ENCODE results near the gene FANCD2.
"Not testable (repeated sequence)": the region's sequence is repeated elsewhere in the genome, so short reads cannot be mapped to it uniquely, and the experiment has no call there.

Gene FANCD2

DNA sequence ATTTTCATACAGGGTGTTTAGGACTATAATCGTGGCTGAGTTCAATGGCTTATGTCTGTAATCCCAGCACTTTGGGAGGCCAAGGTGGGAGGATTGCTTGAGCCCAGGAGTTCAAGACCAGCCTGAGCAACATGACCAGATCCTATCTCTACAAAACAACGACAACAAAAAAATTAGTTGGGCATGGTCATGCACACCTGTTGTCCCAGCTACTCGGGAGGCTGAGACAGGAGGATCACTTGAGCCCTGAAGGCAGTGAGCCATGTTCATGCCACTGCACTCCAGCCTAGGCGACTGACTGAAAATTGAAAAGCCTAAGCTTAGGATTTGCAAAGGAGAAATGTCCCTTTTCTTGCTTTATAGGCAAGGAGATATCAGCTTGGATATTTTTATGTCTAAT, 90.7 kb downstream of the FANCD2 start:
- Histone ChIP-seq H3K4me1 (ENCODE audit: insufficient read depth, low read length) (peaks cover 12% of the 10 kb centered on the region), H3K27me3 (ENCODE audit: control insufficient read depth in 1 of 2, insufficient read depth in 2 of 2, low read length in 2 of 2) (no peaks in the 10 kb centered on the region), H3K9me3 (ENCODE audit: low read length) (no peaks in the 10 kb centered on the region), H3K4me3 (ENCODE audit: low read depth in 1 of 2, low read length in 2 of 2) (peak overlapping the region in 1 of 2 donors; percentile 78), H3K27ac (ENCODE audit: low read depth, low read length) (no peak overlapping the region), H3K9ac (ENCODE audit: low read length) (no peak overlapping the region), H3K36me3 (ENCODE audit: insufficient read depth, low read length) (peaks cover 3% of the 10 kb centered on the region)

DNA sequence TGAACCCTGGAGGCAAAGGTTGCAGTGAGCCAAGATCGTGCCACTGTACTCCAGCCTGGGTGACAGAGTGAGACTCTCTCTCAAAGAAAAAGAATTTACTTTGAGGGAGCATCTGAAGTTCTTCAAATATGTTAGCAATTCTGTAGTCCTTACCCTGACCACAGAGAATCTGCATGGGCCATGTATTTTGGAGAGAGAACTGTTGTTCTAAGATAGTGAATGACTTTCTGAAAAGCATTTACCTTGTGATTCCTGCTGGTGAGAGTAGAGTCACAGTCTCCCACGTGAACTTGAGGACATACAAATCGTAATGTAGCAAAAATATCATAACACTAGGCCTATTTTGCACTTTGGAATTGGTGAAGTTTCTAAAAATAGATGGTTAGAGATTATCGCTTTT, 93.1 kb downstream of the FANCD2 start:
- Histone ChIP-seq H3K36me3 (ENCODE audit: insufficient read depth, low read length) (peaks cover 3% of the 10 kb centered on the region), H3K4me3 (ENCODE audit: low read depth in 1 of 2, low read length in 2 of 2) (no peak overlapping the region), H3K9me3 (ENCODE audit: low read length) (no peaks in the 10 kb centered on the region), H3K9ac (ENCODE audit: low read length) (no peak overlapping the region), H3K27ac (ENCODE audit: low read depth, low read length) (no peak overlapping the region), H3K27me3 (ENCODE audit: control insufficient read depth in 1 of 2, insufficient read depth in 2 of 2, low read length in 2 of 2) (no peaks in the 10 kb centered on the region), H3K4me1 (ENCODE audit: insufficient read depth, low read length) (peaks cover 12% of the 10 kb centered on the region)

DNA sequence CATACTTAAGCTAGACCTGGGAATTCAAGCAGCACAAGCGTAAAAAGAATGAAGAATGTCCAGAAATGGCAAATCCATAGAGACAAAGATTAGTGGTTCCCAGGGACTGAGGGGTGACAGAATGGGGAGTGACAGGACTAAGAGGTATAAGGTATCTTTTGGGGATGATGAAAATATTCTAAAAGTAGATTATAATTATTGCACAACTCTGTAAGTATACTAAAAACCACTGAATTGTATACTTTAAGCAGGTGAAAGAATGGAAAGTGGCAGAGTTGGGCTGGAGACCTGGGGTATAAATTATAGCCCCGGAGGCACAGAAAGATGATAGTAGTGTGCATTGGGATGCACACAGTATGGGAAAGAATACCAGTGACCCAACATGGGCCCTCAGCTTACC, 94.8 kb downstream of the FANCD2 start:
- H3K4me3 ChIP-seq (ENCODE audit: low read depth in 1 of 2, low read length in 2 of 2), result no peak overlapping the region
- no peak overlapping the region for H3K9ac ChIP-seq (ENCODE audit: low read length)
- peaks cover 12% of the 10 kb centered on the region for H3K4me1 ChIP-seq (ENCODE audit: insufficient read depth, low read length)
- H3K27me3 ChIP-seq (ENCODE audit: control insufficient read depth in 1 of 2, insufficient read depth in 2 of 2, low read length in 2 of 2), result no peaks in the 10 kb centered on the region
- no peak overlapping the region for H3K27ac ChIP-seq (ENCODE audit: low read depth, low read length)
- no peaks in the 10 kb centered on the region for H3K9me3 ChIP-seq (ENCODE audit: low read length)
- H3K36me3 ChIP-seq (ENCODE audit: insufficient read depth, low read length), result peaks cover 12% of the 10 kb centered on the region

DNA sequence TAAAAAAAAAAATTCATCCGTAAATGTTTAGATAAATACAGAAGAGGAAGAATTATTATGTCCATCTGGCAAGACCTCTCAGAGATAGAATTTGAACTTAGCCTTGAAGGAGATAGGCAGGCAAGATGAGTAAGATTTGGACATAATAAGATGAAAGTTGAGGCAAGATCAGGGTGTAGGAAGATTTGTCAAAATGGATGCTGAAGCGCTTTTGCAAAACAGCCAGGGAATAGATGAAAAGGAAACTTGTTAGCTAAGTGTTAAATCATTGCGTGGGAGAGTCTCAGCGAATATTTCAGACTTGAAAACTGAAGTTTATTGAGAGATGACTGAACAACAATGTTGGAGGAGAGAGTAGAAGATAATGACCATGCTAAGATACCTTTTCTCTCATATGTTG, 96.5 kb downstream of the FANCD2 start:
- Histone ChIP-seq H3K4me1 (ENCODE audit: insufficient read depth, low read length) (no peaks in the 10 kb centered on the region), H3K27me3 (ENCODE audit: control insufficient read depth in 1 of 2, insufficient read depth in 2 of 2, low read length in 2 of 2) (no peaks in the 10 kb centered on the region), H3K27ac (ENCODE audit: low read depth, low read length) (no peak overlapping the region), H3K9ac (ENCODE audit: low read length) (no peak overlapping the region), H3K4me3 (ENCODE audit: low read depth in 1 of 2, low read length in 2 of 2) (no peak overlapping the region), H3K9me3 (ENCODE audit: low read length) (no peaks in the 10 kb centered on the region), H3K36me3 (ENCODE audit: insufficient read depth, low read length) (peaks cover 28% of the 10 kb centered on the region)

DNA sequence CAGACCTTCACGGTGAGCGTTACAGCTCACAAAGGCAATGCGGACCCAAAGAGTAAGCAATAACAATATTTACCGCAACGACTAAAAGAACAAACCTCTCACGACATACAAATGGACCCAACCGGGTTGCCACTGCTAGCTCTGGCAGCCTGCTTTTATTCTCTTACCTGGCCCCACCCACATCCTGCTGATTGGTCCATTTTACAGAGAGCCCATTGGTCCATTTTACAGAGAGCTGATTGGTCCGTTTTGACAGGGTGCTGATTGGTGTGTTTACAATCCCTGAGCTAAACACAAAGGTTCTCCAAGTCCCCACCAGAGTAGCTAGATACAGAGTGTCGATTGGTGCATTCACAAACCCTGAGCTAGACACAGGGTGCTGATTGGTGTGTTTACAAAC, 109.6 kb downstream of the FANCD2 start:
- not testable (repeated sequence) for H3K27ac ChIP-seq (ENCODE audit: low read depth, low read length); H3K4me1 ChIP-seq (ENCODE audit: insufficient read depth, low read length); H3K4me3 ChIP-seq (ENCODE audit: low read depth in 1 of 2, low read length in 2 of 2); H3K9me3 ChIP-seq (ENCODE audit: low read length); H3K36me3 ChIP-seq (ENCODE audit: insufficient read depth, low read length); H3K27me3 ChIP-seq (ENCODE audit: control insufficient read depth in 1 of 2, insufficient read depth in 2 of 2, low read length in 2 of 2); H3K9ac ChIP-seq (ENCODE audit: low read length)

DNA sequence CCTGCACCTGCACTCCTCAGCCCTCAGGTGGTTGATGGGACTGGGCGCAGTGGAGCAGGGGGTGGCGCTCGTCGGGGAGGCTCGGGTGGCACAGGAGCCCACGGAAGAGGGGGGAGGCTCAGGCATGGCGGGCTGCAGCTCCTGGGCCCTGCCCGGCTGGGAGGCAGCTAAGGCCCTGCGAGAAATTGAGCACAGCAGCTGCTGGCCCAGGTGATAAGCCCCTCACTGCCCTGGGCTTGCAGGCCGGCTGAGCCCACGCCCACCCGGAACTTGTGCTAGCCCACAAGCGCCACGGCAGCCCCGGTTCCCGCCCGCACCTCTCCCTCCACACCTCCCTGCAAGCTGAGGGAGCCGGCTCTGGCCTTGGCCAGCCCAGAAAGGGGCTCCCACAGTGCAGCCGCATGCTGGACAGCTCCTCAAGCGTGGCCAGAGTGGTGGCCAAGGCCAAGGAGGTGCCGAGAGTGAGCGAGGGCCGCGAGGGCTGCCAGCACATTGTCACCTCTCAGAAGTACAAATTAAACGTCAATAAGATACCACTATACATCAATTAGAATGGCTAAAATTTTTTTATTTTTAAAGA, 110.3 kb downstream of the FANCD2 start:
- Histone ChIP-seq H3K9ac (ENCODE audit: low read length) (no peak overlapping the region), H3K27ac (ENCODE audit: low read depth, low read length) (no peak overlapping the region), H3K36me3 (ENCODE audit: insufficient read depth, low read length) (no peaks in the 10 kb centered on the region), H3K4me3 (ENCODE audit: low read depth in 1 of 2, low read length in 2 of 2) (no peak overlapping the region), H3K27me3 (ENCODE audit: control insufficient read depth in 1 of 2, insufficient read depth in 2 of 2, low read length in 2 of 2) (no peaks in the 10 kb centered on the region), H3K4me1 (ENCODE audit: insufficient read depth, low read length) (no peaks in the 10 kb centered on the region), H3K9me3 (ENCODE audit: low read length) (no peaks in the 10 kb centered on the region)

DNA sequence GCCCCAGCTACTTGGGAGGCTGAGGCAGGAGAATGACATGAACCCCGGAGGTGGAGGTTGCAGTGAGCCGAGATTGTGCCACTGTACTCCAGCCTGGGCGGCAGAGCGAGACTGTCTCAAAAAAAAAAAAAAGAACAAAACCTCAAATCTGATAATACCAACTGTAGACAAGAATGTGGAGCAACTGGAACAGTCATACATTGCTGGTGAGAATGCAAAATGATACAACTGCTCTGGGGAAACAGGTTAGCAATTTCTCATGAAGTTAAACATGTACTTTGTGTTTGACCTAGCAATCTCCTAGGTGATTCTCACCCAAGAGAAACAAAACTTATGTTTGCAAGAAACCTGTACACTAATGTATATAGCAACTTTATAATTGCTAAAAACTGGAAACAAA, 110.9 kb downstream of the FANCD2 start:
- no peak overlapping the region for H3K9ac ChIP-seq (ENCODE audit: low read length)

DNA sequence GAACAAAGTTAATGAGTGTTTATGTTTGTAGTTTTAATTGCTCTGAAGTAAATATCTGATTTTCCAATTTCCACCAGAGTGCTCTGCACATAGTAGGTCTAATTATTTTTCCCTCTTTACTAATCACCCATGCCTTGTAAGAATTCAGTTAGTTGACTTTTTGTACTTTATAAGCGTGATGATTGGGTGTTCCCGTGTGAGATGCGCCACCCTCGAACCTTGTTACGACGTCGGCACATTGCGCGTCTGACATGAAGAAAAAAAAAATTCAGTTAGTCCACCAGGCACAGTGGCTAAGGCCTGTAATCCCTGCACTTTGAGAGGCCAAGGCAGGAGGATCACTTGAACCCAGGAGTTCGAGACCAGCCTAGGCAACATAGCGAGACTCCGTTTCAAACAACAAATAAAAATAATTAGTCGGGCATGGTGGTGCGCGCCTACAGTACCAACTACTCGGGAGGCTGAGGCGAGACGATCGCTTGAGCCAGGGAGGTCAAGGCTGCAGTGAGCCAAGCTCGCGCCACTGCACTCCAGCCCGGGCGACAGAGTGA, 114.8 kb downstream of the FANCD2 start:
- no peaks in the 10 kb centered on the region for H3K27me3 ChIP-seq (ENCODE audit: control insufficient read depth in 1 of 2, insufficient read depth in 2 of 2, low read length in 2 of 2)
- no peak overlapping the region for H3K9ac ChIP-seq (ENCODE audit: low read length)
- peak overlapping the region; percentile 61 to 71 for H3K4me3 ChIP-seq (ENCODE audit: low read depth in 1 of 2, low read length in 2 of 2)
- no peaks in the 10 kb centered on the region for H3K36me3 ChIP-seq (ENCODE audit: insufficient read depth, low read length)
- no peaks in the 10 kb centered on the region for H3K9me3 ChIP-seq (ENCODE audit: low read length)
- H3K27ac ChIP-seq (ENCODE audit: low read depth, low read length), result peak overlapping the region; percentile 78
- H3K4me1 ChIP-seq (ENCODE audit: insufficient read depth, low read length), result peaks cover 15% of the 10 kb centered on the region

More for the DNA sequence above, 110.9 kb downstream of the FANCD2 start:
- Histone ChIP-seq H3K4me1 (ENCODE audit: insufficient read depth, low read length) (no peaks in the 10 kb centered on the region), H3K9me3 (ENCODE audit: low read length) (no peaks in the 10 kb centered on the region), H3K36me3 (ENCODE audit: insufficient read depth, low read length) (no peaks in the 10 kb centered on the region), H3K27me3 (ENCODE audit: control insufficient read depth in 1 of 2, insufficient read depth in 2 of 2, low read length in 2 of 2) (no peaks in the 10 kb centered on the region), H3K27ac (ENCODE audit: low read depth, low read length) (no peak overlapping the region), H3K4me3 (ENCODE audit: low read depth in 1 of 2, low read length in 2 of 2) (no peak overlapping the region)

DNA sequence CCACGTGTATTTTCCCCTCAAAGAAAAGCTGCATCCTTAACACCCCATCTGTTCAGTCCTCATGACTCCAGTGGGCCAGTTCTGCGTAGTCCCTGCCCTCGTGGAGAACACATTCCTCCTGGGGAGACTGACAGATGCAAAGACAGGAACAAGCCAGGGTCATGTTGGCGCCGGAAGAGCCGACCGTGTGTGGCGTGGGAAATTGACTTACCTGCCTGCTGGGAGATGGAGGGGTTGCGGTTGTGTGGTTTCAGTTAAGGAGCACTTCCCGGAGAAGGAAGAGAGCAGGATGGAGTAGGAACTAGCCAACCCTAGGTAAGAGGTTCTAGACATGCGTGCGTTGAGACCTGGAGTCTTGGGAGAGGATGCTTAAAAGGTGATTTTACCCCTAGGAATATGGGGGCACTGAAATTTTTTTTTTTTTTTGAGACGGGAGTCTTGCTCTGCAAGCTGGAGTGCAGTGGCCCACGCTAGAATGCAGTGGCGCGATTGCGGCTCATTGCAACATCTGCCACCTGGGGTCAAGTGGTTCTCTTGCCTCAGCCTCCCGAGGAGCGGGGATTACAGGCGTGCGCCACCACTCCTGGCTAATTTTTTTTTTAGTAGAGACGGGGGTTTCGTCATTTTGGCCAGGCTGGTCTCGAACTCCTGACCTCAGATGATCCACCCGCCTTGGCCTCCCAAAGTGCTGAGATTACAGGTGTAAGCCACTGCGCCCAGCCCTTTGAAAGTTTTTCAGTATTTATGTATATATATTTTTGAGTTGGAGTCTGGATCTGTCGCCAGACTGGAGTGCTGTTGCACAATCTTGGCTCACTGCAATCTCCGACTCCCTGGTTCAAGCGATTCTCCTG, 116.7 kb downstream of the FANCD2 start:
- Histone ChIP-seq H3K27ac (ENCODE audit: low read depth, low read length) (peak overlapping the region; percentile 24), H3K9ac (ENCODE audit: low read length) (no peak overlapping the region), H3K27me3 (ENCODE audit: control insufficient read depth in 1 of 2, insufficient read depth in 2 of 2, low read length in 2 of 2) (no peaks in the 10 kb centered on the region), H3K9me3 (ENCODE audit: low read length) (no peaks in the 10 kb centered on the region), H3K36me3 (ENCODE audit: insufficient read depth, low read length) (peaks cover 4% of the 10 kb centered on the region), H3K4me1 (ENCODE audit: insufficient read depth, low read length) (peaks cover 15% of the 10 kb centered on the region), H3K4me3 (ENCODE audit: low read depth in 1 of 2, low read length in 2 of 2) (peak overlapping the region; percentile 6 to 61)

DNA sequence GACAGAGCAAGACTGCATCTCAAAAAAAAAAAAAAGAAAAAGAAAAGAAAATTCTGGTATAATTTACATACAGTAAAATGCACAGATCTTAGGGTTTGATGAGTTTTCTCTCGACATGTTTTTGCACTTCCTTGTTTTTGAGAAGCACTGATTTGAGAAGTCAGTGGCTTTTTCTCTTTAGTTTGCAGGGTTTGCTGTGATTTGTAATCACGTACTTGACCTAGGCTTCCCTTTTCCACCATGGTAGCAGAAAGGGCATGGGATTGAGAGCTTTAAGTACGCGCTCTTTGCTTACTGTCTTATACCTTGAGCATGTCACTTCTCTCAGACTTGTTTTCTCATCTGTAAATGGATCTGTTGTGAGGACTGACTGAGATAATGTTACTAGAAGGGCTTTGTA, 119.4 kb downstream of the FANCD2 start:
- no peaks in the 10 kb centered on the region for H3K27me3 ChIP-seq (ENCODE audit: control insufficient read depth in 1 of 2, insufficient read depth in 2 of 2, low read length in 2 of 2)
- H3K4me3 ChIP-seq (ENCODE audit: low read depth in 1 of 2, low read length in 2 of 2), result no peak overlapping the region
- H3K9me3 ChIP-seq (ENCODE audit: low read length), result no peaks in the 10 kb centered on the region
- peaks cover 15% of the 10 kb centered on the region for H3K4me1 ChIP-seq (ENCODE audit: insufficient read depth, low read length)
- H3K27ac ChIP-seq (ENCODE audit: low read depth, low read length), result no peak overlapping the region
- peaks cover 17% of the 10 kb centered on the region for H3K36me3 ChIP-seq (ENCODE audit: insufficient read depth, low read length)
- H3K9ac ChIP-seq (ENCODE audit: low read length), result no peak overlapping the region

DNA sequence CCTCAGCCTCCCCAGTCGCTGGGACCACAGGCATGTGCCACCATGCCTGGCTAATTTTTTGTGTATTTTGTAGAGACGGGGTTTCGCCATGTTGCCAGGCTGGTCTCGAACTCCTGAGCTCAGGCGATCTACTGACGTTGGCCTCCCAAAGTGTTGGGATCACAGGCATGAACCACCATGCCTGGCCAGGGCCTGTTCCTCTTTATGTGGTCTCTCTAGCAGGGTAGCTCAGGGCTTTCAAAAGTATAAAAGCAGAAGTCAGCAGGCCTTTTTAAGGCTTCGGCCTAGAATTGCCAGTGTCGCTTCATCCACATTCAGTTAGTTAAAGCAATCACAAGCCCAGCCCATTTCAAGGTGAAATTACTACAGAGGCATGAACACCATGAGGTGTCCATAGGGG, 123.0 kb downstream of the FANCD2 start:
- no peaks in the 10 kb centered on the region for H3K27me3 ChIP-seq (ENCODE audit: control insufficient read depth in 1 of 2, insufficient read depth in 2 of 2, low read length in 2 of 2)
- H3K4me1 ChIP-seq (ENCODE audit: insufficient read depth, low read length), result no peaks in the 10 kb centered on the region
- H3K36me3 ChIP-seq (ENCODE audit: insufficient read depth, low read length), result peaks cover 26% of the 10 kb centered on the region
- H3K9me3 ChIP-seq (ENCODE audit: low read length), result no peaks in the 10 kb centered on the region
- H3K27ac ChIP-seq (ENCODE audit: low read depth, low read length), result no peak overlapping the region
- no peak overlapping the region for H3K4me3 ChIP-seq (ENCODE audit: low read depth in 1 of 2, low read length in 2 of 2)
- H3K9ac ChIP-seq (ENCODE audit: low read length), result no peak overlapping the region
